ENCODE data around the gene KCNG1. TPM values are rescaled to one million over a fixed set of nuclear protein-coding genes. Genes with fewer than 3 reads are reported as not detected.

The KCNG1 gene
- total RNA-seq, 2 experiments from 2014 or later: 0.29 to 0.59 TPM

GRCh38 chr20:51020657-51021056 is 2.2 kb downstream of the KCNG1 start:
- Mint-ChIP-seq H3K4me1 (ENCODE audit: low read depth) (peaks cover 5% of the 10 kb centered on the region), H3K36me3 (ENCODE audit: low read depth) (no peaks in the 10 kb centered on the region), H3K9me3 (no peaks in the 10 kb centered on the region), H3K4me3 (no peak overlapping the region), H3K27me3 (ENCODE audit: low read depth) (peaks cover 50% of the 10 kb centered on the region), H3K27ac (no peak overlapping the region)
- CTCF ChIA-PET: interaction anchor here (1.1 kb wide), 1 partner anchor 39 kb away, joined by 4 read pairs; no protein-coding TSS in a partner anchor
- DNase-seq: no peak
- intact Hi-C loops (cut with micrococcal nuclease): no loop called here

GRCh38 chr20:51019656-51020592 is 3.0 kb downstream of the KCNG1 start:
- no peak for DNase-seq
- intact Hi-C loops (cut with micrococcal nuclease): no loop called here
- H3K27ac Mint-ChIP-seq: no peak overlapping the region
- no peak overlapping the region for H3K4me3 Mint-ChIP-seq
- CTCF ChIA-PET: interaction anchor here (1.1 kb wide), 1 partner anchor 39 kb away, joined by 4 read pairs; no protein-coding TSS in a partner anchor
- no peaks in the 10 kb centered on the region for H3K36me3 Mint-ChIP-seq (ENCODE audit: low read depth)
- H3K9me3 Mint-ChIP-seq: no peaks in the 10 kb centered on the region
- H3K4me1 Mint-ChIP-seq (ENCODE audit: low read depth): peaks cover 5% of the 10 kb centered on the region
- peaks cover 48% of the 10 kb centered on the region for H3K27me3 Mint-ChIP-seq (ENCODE audit: low read depth)

GRCh38 chr20:51017251-51017650 is 5.7 kb downstream of the KCNG1 start:
- no peak for DNase-seq
- Mint-ChIP-seq H3K4me1 (ENCODE audit: low read depth) (no peaks in the 10 kb centered on the region), H3K9me3 (no peaks in the 10 kb centered on the region), H3K27ac (no peak overlapping the region), H3K4me3 (no peak overlapping the region), H3K27me3 (ENCODE audit: low read depth) (peaks cover 40% of the 10 kb centered on the region), H3K36me3 (ENCODE audit: low read depth) (no peaks in the 10 kb centered on the region)
- intact Hi-C loops (cut with micrococcal nuclease): no loop called here
- CTCF ChIA-PET: no interaction called here

GRCh38 chr20:51016521-51016920 is 6.4 kb downstream of the KCNG1 start:
- Mint-ChIP-seq H3K36me3 (ENCODE audit: low read depth) (no peaks in the 10 kb centered on the region), H3K4me1 (ENCODE audit: low read depth) (no peaks in the 10 kb centered on the region), H3K27me3 (ENCODE audit: low read depth) (peaks cover 33% of the 10 kb centered on the region), H3K27ac (no peak overlapping the region), H3K9me3 (no peaks in the 10 kb centered on the region), H3K4me3 (no peak overlapping the region)
- CTCF ChIA-PET: interaction anchor here (0.5 to 2.4 kb wide), 5 partner anchors 11 to 337 kb away, joined by 4 to 17 read pairs (median 9); no protein-coding TSS in a partner anchor
- no peak for DNase-seq
- intact Hi-C loops (cut with micrococcal nuclease): no loop called here

GRCh38 chr20:51014797-51015722 is 7.8 kb downstream of the KCNG1 start:
- Mint-ChIP-seq H3K9me3 (no peaks in the 10 kb centered on the region), H3K4me1 (ENCODE audit: low read depth) (no peaks in the 10 kb centered on the region), H3K36me3 (ENCODE audit: low read depth) (no peaks in the 10 kb centered on the region), H3K4me3 (no peak overlapping the region), H3K27ac (no peak overlapping the region), H3K27me3 (ENCODE audit: low read depth) (peaks cover 23% of the 10 kb centered on the region)
- intact Hi-C loops (cut with micrococcal nuclease): no loop called here
- peak; percentile 64 for DNase-seq
- CTCF ChIA-PET: interaction anchor here (0.6 to 2.4 kb wide), 13 partner anchors 10 to 1015 kb away, joined by 3 to 17 read pairs (median 3); no protein-coding TSS in a partner anchor

- intact Hi-C loops (cut with micrococcal nuclease): no loop called here
- CTCF ChIA-PET: interaction anchor here (0.8 kb wide), 1 partner anchor 60 kb away, joined by 3 read pairs; no protein-coding TSS in a partner anchor
- peaks cover 20% of the 10 kb centered on the region for H3K27me3 Mint-ChIP-seq (ENCODE audit: low read depth)
- no peak overlapping the region for H3K4me3 Mint-ChIP-seq
- DNase-seq: no peak
- no peaks in the 10 kb centered on the region for H3K9me3 Mint-ChIP-seq
- H3K4me1 Mint-ChIP-seq (ENCODE audit: low read depth): no peaks in the 10 kb centered on the region
- H3K27ac Mint-ChIP-seq: no peak overlapping the region
- H3K36me3 Mint-ChIP-seq (ENCODE audit: low read depth): no peaks in the 10 kb centered on the region
Measured at GRCh38 chr20:51013577-51014330, 9.2 kb downstream of the KCNG1 start.

- H3K27me3 Mint-ChIP-seq (ENCODE audit: low read depth): peaks cover 20% of the 10 kb centered on the region
Measured at GRCh38 chr20:51012357-51012756, 10.6 kb downstream of the KCNG1 start.

GRCh38 chr20:51011479-51011878 is 11.4 kb downstream of the KCNG1 start:
- CTCF ChIA-PET: interaction anchor here (0.6 kb wide), 1 partner anchor 1204 kb away, joined by 6 read pairs; no protein-coding TSS in a partner anchor
- Mint-ChIP-seq H3K9me3 (no peaks in the 10 kb centered on the region), H3K4me1 (ENCODE audit: low read depth) (no peaks in the 10 kb centered on the region), H3K36me3 (ENCODE audit: low read depth) (no peaks in the 10 kb centered on the region), H3K27ac (no peak overlapping the region), H3K4me3 (no peak overlapping the region), H3K27me3 (ENCODE audit: low read depth) (peaks cover 18% of the 10 kb centered on the region)
- DNase-seq: no peak
- intact Hi-C loops (cut with micrococcal nuclease): no loop called here

More at GRCh38 chr20:51012357-51012756, 10.6 kb downstream of the KCNG1 start:
- CTCF ChIA-PET: no interaction called here
- H3K9me3 Mint-ChIP-seq: no peaks in the 10 kb centered on the region
- H3K36me3 Mint-ChIP-seq (ENCODE audit: low read depth): no peaks in the 10 kb centered on the region
- no peak for DNase-seq
- no peaks in the 10 kb centered on the region for H3K4me1 Mint-ChIP-seq (ENCODE audit: low read depth)
- intact Hi-C loops (cut with micrococcal nuclease): no loop called here
- no peak overlapping the region for H3K4me3 Mint-ChIP-seq
- no peak overlapping the region for H3K27ac Mint-ChIP-seq

GRCh38 chr20:51010932-51011331 is 12.0 kb downstream of the KCNG1 start:
- peaks cover 18% of the 10 kb centered on the region for H3K27me3 Mint-ChIP-seq (ENCODE audit: low read depth)
- no peak overlapping the region for H3K4me3 Mint-ChIP-seq
- no peaks in the 10 kb centered on the region for H3K9me3 Mint-ChIP-seq
- CTCF ChIA-PET: no interaction called here
- no peaks in the 10 kb centered on the region for H3K36me3 Mint-ChIP-seq (ENCODE audit: low read depth)
- DNase-seq: no peak
- intact Hi-C loops (cut with micrococcal nuclease): no loop called here
- H3K4me1 Mint-ChIP-seq (ENCODE audit: low read depth): no peaks in the 10 kb centered on the region
- H3K27ac Mint-ChIP-seq: no peak overlapping the region

GRCh38 chr20:51010043-51010365 is 12.9 kb downstream of the KCNG1 start:
- Mint-ChIP-seq H3K27ac (no peak overlapping the region), H3K4me3 (no peak overlapping the region), H3K4me1 (ENCODE audit: low read depth) (no peaks in the 10 kb centered on the region), H3K9me3 (no peaks in the 10 kb centered on the region), H3K27me3 (ENCODE audit: low read depth) (peaks cover 15% of the 10 kb centered on the region), H3K36me3 (ENCODE audit: low read depth) (no peaks in the 10 kb centered on the region)
- intact Hi-C loops (cut with micrococcal nuclease): no loop called here
- DNase-seq: no peak
- CTCF ChIA-PET: no interaction called here

GRCh38 chr20:51009303-51010042 is 13.4 kb downstream of the KCNG1 start:
- Mint-ChIP-seq H3K4me1 (ENCODE audit: low read depth) (no peaks in the 10 kb centered on the region), H3K4me3 (no peak overlapping the region), H3K27ac (no peak overlapping the region), H3K9me3 (no peaks in the 10 kb centered on the region), H3K27me3 (ENCODE audit: low read depth) (peaks cover 10% of the 10 kb centered on the region), H3K36me3 (ENCODE audit: low read depth) (no peaks in the 10 kb centered on the region)
- no peak for DNase-seq
- intact Hi-C loops (cut with micrococcal nuclease): no loop called here
- CTCF ChIA-PET: no interaction called here

Measured in activated naive CD4-positive, alpha-beta T cell treated with anti-CD3 and anti-CD28 coated beads for 36 hours (primary cell).